Ovary (tissue), 3 donors: ENCODE data around the gene ALX3.

Experiments used
- EP300 ChIP-seq: sonication (generic); formaldehyde crosslinking; IDR thresholded peaks from one replicate; pipeline ENCODE4 v1.6.1; 2017; ENCODE audit warnings: antibody characterized with exemption
- POLR2A ChIP-seq: fragments of 450-650 bp; IDR thresholded peaks from one replicate; pipeline ENCODE4 v1.6.1; 2017; ENCODE audit warnings: antibody characterized with exemption, mild to moderate bottlenecking, moderate library complexity
- TF ChIP-seq, protein P1 (sequence below), 3 donors: fragments of 450-650 bp in 2 of 3; fragments of 200-600 bp in 1 of 3; IDR thresholded peaks; one replicate each; pipeline versions ENCODE4 v1.5.1 to v1.8.0; 2016 to 2022; ENCODE audit warnings: antibody characterized with exemption in 3 of 3, mild to moderate bottlenecking in 1 of 3
- donor health status: DM: no; HTN: no; CAD: no.

DNA sequence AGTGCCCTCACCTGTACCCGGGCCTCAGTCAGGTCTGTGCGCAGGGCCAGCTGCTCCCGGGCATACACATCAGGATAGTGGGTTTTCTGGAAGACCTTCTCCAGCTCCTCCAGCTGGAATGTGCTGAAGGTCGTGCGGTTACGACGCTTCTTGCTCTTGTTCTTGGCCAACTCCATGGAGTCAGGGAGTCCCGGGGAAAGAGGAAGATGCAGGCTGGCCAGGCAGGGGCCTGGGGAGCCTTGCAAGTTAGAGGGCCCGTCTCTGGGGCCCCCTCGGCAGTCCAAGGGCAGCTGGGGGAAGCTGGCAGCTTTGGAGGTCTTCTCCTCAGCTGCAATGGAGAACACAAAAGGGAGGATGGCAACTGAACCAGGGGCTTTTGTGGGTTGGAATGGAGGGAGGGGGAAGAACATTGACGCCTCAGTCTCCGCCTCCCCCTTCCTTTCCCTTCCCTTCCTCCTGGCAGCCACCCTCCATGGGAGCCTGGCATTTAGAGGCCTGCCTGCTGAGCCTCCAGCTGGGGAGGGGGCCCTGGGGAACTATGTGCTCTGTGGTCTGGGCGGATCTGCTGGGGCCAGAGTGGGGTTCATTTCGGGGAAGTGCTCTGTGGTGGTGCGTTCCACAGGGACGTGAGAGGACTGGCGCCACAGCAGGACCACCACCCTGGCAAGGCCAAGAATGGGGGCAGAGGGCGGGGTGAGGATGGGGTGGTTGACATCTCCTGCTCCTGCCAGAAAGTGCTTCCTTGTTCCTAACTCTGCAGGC, 5.7 kb downstream of the ALX3 start:
- TF ChIP-seq, protein P1, sequence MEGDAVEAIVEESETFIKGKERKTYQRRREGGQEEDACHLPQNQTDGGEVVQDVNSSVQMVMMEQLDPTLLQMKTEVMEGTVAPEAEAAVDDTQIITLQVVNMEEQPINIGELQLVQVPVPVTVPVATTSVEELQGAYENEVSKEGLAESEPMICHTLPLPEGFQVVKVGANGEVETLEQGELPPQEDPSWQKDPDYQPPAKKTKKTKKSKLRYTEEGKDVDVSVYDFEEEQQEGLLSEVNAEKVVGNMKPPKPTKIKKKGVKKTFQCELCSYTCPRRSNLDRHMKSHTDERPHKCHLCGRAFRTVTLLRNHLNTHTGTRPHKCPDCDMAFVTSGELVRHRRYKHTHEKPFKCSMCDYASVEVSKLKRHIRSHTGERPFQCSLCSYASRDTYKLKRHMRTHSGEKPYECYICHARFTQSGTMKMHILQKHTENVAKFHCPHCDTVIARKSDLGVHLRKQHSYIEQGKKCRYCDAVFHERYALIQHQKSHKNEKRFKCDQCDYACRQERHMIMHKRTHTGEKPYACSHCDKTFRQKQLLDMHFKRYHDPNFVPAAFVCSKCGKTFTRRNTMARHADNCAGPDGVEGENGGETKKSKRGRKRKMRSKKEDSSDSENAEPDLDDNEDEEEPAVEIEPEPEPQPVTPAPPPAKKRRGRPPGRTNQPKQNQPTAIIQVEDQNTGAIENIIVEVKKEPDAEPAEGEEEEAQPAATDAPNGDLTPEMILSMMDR (IDR thresholded peaks at IDR 0.05), result no peak
- no peak for TF ChIP-seq POLR2A
- TF ChIP-seq EP300, result no peak
